HCT116 (cell line): ENCODE measurements around the gene EML2.

Experiments
- CEBPB ChIP-seq: IDR thresholded peaks from 2 replicates; pipeline ENCODE4 v1.6.1; 2012; ENCODE audit warnings: low read depth
- CTCF ChIP-seq, 3 experiments: fragments of 200-600 bp in 1 of 3; sonication (generic) in 1 of 3; IDR thresholded peaks in 2 of 3; conservative IDR thresholded peaks in 1 of 3; 2 replicates each; pipeline ENCODE4 v1.5.1; 2012 to 2017; ENCODE audit warnings: low read depth in 2 of 3, low read length in 2 of 3, antibody characterized with exemption in 1 of 3, borderline replicate concordance in 1 of 3, control low read depth in 1 of 3, mild to moderate bottlenecking in 1 of 3, mixed read lengths in 1 of 3, mixed run types in 1 of 3, moderate library complexity in 1 of 3; ENCODE audit not compliant: insufficient read depth in 1 of 3
- EGR1 ChIP-seq: IDR thresholded peaks from 2 replicates; pipeline ENCODE4 v1.6.1; 2012; ENCODE audit warnings: low read depth
- EZH2 ChIP-seq: fragments of 200-600 bp; sonication (generic); IDR thresholded peaks from 2 replicates; pipeline ENCODE4 v1.6.1; 2017; ENCODE audit warnings: antibody characterized with exemption, mixed run types
- EZH2phosphoT487 ChIP-seq: fragments of 200-600 bp; IDR thresholded peaks from 2 replicates; pipeline ENCODE4 v1.6.1; 2018; ENCODE audit warnings: antibody characterized with exemption, borderline replicate concordance
- POLR2A ChIP-seq: IDR thresholded peaks from 2 replicates; pipeline ENCODE4 v1.7.0; 2011; ENCODE audit warnings: borderline replicate concordance; ENCODE audit not compliant: insufficient read depth, insufficient read length; ENCODE audit errors: extremely low read depth
- POLR2AphosphoS5 ChIP-seq: IDR thresholded peaks from 2 replicates; pipeline ENCODE4 v1.6.1; 2011; ENCODE audit warnings: mild to moderate bottlenecking, low read depth, low read length, moderate library complexity
- SIN3A ChIP-seq: IDR thresholded peaks from 2 replicates; pipeline ENCODE4 v1.6.1; 2012; ENCODE audit warnings: low read depth
- SP1 ChIP-seq: IDR thresholded peaks from 2 replicates; pipeline ENCODE4 v1.6.1; 2012; ENCODE audit warnings: low read depth
- YY1 ChIP-seq: IDR thresholded peaks from 2 replicates; pipeline ENCODE4 v1.6.1; 2011; ENCODE audit warnings: low read length, low read depth, moderate library complexity, mild to moderate bottlenecking; ENCODE audit not compliant: insufficient replicate concordance; ENCODE audit errors: extremely low read depth
- TF ChIP-seq, protein P1 (sequence below): IDR thresholded peaks from 2 replicates; pipeline ENCODE4 v1.6.1; 2011; ENCODE audit warnings: mild to moderate bottlenecking, low read length, moderate library complexity; ENCODE audit not compliant: insufficient replicate concordance; ENCODE audit errors: extremely low read depth
- TF ChIP-seq, protein P2 (sequence below): IDR thresholded peaks from 2 replicates; pipeline ENCODE4 v1.6.1; 2012

DNA sequence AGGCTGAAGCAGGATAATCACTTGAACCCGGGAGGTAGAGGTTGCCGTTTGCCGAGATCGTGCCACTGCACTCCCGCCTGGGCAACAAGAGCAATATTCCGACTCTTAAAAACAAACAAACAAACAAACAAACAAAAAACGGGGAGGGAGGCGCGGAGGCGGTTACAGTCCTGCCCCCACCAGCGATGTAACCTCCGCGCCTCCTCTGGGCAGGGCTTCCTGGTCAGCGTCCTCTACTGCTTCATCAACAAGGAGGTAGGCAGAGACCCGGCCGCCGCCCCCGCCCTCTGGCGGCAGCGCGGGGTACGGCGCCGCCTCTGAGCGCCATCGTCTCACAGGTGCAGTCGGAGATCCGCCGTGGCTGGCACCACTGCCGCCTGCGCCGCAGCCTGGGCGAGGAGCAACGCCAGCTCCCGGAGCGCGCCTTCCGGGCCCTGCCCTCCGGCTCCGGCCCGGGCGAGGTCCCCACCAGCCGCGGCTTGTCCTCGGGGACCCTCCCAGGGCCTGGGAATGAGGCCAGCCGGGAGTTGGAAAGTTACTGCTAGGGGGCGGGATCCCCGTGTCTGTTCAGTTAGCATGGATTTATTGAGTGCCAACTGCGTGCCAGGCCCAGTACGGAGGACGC is 42.3 kb upstream of the EML2 start:
- peak; percentile 78 to 95 (median 89) for TF ChIP-seq CTCF (IDR thresholded peaks at IDR 0.05 in 2 of 3, conservative IDR thresholded peaks at IDR 0.05 in 1 of 3; ENCODE audit: borderline replicate concordance in 1 of 3, insufficient read depth in 1 of 3, low read depth in 2 of 3, low read length in 2 of 3)
- TF ChIP-seq EGR1, result peak; percentile 79
- TF ChIP-seq EZH2phosphoT487, result no peak
- TF ChIP-seq POLR2A, result no peak
- TF ChIP-seq YY1, result peak; percentile 77
- TF ChIP-seq EZH2, result no peak
- no peak for TF ChIP-seq SIN3A
- TF ChIP-seq, protein P1, sequence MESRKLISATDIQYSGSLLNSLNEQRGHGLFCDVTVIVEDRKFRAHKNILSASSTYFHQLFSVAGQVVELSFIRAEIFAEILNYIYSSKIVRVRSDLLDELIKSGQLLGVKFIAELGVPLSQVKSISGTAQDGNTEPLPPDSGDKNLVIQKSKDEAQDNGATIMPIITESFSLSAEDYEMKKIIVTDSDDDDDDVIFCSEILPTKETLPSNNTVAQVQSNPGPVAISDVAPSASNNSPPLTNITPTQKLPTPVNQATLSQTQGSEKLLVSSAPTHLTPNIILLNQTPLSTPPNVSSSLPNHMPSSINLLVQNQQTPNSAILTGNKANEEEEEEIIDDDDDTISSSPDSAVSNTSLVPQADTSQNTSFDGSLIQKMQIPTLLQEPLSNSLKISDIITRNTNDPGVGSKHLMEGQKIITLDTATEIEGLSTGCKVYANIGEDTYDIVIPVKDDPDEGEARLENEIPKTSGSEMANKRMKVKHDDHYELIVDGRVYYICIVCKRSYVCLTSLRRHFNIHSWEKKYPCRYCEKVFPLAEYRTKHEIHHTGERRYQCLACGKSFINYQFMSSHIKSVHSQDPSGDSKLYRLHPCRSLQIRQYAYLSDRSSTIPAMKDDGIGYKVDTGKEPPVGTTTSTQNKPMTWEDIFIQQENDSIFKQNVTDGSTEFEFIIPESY, result no peak
- TF ChIP-seq SP1, result no peak
- TF ChIP-seq, protein P2, sequence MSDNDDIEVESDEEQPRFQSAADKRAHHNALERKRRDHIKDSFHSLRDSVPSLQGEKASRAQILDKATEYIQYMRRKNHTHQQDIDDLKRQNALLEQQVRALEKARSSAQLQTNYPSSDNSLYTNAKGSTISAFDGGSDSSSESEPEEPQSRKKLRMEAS, result peak; percentile 39; the same call in 1 of the 2 replicates
- no peak for TF ChIP-seq CEBPB
- peak; percentile 67 for TF ChIP-seq POLR2AphosphoS5
